Measurements from ENCODE around the gene PHETA1.

The PHETA1 gene

DNA sequence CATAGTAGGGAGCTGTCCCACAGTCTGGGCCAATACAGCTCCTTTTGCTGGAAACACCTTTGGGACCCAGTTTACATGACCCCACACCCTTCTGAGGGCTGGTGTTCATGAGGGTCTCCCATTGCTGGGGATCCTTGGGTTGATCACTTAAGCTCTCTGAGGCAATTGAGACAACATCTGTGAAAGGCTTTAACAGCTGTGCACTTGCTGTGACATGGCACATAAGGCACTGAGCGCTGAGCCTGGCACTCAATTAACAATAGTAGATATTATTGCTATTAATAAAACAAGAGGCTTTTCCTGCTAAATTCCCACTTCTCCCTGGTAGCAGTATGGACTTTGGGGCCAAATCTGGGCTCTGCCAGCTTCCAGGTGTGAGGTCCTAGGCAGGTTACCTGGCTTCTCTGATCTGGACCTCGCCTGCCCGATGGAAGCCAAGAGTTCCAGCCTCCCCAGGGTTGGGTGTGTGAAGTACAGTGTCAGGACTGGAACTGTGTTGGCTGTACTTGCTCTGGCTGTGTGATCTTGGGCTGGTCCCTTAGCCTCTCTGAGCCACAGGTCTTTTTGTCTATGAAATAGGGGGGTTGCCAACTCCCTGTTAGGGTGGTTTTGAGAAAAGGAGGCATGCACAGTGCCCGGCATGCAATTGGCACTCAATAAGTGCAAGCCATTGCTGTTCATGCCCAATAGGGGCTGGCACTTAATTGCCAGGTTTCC lies 39.9 kb upstream of the PHETA1 start:
- DNase-seq (ENCODE audit: low spot score), result peak; percentile 14
- TF ChIP-seq, protein P1, sequence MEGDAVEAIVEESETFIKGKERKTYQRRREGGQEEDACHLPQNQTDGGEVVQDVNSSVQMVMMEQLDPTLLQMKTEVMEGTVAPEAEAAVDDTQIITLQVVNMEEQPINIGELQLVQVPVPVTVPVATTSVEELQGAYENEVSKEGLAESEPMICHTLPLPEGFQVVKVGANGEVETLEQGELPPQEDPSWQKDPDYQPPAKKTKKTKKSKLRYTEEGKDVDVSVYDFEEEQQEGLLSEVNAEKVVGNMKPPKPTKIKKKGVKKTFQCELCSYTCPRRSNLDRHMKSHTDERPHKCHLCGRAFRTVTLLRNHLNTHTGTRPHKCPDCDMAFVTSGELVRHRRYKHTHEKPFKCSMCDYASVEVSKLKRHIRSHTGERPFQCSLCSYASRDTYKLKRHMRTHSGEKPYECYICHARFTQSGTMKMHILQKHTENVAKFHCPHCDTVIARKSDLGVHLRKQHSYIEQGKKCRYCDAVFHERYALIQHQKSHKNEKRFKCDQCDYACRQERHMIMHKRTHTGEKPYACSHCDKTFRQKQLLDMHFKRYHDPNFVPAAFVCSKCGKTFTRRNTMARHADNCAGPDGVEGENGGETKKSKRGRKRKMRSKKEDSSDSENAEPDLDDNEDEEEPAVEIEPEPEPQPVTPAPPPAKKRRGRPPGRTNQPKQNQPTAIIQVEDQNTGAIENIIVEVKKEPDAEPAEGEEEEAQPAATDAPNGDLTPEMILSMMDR (IDR thresholded peaks at IDR 0.05; ENCODE audit: borderline replicate concordance, control extremely low read depth, extremely low read depth, insufficient read depth, missing control alignments), result no peak
- in situ Hi-C loops (cut with MboI; ENCODE audit: low sequenced_read_pairs, unreplicated experiment), result no loop called here

DNA sequence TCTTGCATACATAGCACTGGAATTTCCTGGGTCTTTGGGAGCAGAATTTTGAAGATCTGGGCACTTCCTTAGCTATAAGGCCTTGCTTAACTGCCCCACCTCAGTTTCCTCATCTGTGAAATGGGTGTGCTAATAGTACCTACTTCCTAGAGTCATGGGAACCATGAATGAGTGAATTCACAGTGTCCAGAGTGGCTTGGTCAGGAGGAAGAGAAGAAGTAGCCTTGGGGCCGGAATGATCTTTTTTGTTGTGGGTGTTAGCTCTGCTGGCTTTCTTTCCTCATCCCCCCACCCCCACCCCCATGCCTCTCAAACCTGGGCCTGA lies 39.2 kb upstream of the PHETA1 start:
- TF ChIP-seq, protein P1 (IDR thresholded peaks at IDR 0.05; ENCODE audit: borderline replicate concordance, control extremely low read depth, extremely low read depth, insufficient read depth, missing control alignments), result no peak
- in situ Hi-C loops (cut with MboI; ENCODE audit: low sequenced_read_pairs, unreplicated experiment), result no loop called here
- peak; percentile 12 for DNase-seq (ENCODE audit: low spot score)

DNA sequence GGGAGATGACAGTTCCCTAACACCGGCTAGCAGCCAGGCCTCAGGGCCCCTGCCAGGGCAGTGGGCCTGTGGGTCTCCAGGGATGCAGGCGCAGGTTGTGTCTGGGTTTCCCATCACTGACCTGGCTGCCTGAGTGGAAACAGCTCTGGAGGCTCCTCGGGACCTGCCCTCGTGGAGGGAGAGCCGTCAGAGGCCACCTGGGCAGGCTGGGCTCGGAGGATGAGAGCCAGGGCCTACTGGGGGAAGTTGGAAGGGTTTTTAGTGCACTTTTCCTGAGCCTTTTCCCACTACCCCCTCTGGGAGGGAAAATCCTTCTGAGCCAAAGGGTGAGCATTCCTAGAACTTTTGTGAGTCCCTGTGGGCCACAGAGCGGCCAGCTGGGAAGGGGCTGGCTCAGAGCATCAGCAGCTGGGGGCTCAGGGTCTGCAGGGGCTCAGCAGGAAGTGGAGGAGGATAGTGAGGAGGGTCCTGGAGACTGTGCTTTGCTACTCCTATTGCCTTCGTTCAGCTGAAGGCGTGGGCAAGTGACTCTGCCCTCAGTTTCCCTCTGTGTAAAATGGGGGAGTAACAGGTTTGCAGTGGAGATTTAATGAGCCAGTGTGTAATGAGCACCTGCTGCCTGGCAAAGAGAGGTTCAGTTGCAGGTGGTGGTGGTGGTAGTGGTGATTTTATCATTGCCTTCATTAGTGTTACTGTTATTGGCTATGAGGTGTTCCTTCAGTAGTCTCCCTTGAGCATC lies 38.7 kb upstream of the PHETA1 start:
- in situ Hi-C loops (cut with MboI; ENCODE audit: low sequenced_read_pairs, unreplicated experiment), result no loop called here
- peak; percentile 11 for DNase-seq (ENCODE audit: low spot score)
- TF ChIP-seq, protein P1 (IDR thresholded peaks at IDR 0.05; ENCODE audit: borderline replicate concordance, control extremely low read depth, extremely low read depth, insufficient read depth, missing control alignments), result no peak

DNA sequence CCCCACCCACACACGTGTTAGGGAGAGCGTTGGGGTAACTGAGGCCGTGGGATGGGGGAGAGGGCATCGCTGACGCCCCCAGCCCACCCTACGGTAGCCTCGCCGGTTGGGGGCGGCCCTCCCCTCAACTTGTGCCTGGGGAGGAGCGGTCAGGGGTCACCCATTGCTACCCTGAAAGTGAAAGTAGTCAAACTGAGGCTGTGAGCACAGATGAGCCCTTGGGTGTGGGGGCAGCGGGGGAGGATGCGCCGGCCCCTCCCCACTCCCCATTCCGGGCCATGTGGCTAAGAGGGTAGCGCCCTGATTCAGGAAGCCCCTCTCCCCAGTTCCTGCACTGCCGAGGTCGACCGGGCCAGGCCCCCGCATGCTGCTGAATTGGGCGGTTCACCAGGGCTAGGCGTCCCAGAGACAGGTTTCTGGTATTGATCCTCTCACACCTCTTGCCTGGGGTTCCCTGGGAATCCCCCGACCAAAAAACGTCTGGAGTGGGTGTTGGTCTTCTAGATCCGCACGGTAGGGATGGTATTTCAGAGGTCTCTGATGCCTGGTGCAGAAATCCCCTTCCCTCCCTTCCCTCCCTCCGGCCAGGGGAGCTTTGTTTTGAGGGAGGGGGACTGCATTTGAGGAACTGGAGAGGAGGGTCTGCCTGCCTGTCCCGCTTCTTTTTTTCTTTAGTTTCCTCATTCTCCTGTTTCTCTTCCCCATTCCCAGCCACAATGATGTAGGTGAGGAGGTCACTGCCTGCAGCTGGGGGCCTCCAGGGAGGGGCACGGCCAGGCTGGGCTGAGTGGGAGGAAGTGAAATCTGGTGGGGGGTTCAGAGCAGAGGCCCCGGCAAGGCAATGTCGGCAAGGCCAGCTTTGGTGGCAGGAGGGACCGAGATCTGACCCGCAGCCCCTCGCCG lies 37.8 kb upstream of the PHETA1 start:
- DNase-seq (ENCODE audit: low spot score), result peak; percentile 65
- in situ Hi-C loops (cut with MboI; ENCODE audit: low sequenced_read_pairs, unreplicated experiment), result no loop called here
- TF ChIP-seq, protein P1 (IDR thresholded peaks at IDR 0.05; ENCODE audit: borderline replicate concordance, control extremely low read depth, extremely low read depth, insufficient read depth, missing control alignments), result no peak

DNA sequence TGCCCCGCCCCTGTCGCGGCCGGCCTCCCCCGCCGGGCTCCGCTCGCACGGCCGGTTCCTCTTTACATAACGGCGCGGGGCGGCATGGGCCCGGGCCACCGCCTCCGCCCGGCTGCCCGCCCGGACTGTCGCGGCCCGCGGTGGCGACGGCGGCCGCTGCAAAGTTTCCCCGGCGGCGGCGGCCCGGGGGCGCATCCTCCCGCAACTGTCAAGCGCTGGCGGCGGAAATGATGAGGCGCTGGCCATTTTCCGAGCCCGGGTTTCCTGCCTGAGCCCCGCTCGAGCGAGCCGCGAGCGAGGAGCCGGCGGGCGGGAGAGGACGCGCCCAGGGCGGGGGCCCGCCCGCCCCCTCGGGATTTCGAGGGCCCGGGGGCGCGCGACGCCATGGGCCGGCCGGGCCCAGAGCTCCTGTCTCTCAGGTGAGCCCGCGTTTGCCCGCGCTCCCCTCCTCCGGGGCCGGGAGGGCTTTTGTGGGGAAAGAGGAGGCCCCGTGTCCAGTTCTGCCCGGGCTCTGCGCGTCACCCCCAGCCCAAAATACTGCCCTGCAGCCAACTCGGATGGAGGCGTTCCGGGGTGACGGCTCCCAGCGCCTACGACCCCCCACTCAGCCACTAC lies 37.1 kb upstream of the PHETA1 start, which contains the start of gene SH2B3:
SH2B3 (plus strand) TSS at position 65 of the 615 bp plus-strand sequence. CDS start 12,223 bp downstream, outside the sequence.
- in situ Hi-C loops (cut with MboI; ENCODE audit: low sequenced_read_pairs, unreplicated experiment), result no loop called here
- DNase-seq (ENCODE audit: low spot score), result no peak
- TF ChIP-seq, protein P1 (IDR thresholded peaks at IDR 0.05; ENCODE audit: borderline replicate concordance, control extremely low read depth, extremely low read depth, insufficient read depth, missing control alignments), result no peak

Measured in GM13976 (cell line).